ENCODE results near the gene TRPV5. TPM values are rescaled to one million over a fixed set of nuclear protein-coding genes. Genes with fewer than 3 reads are reported as not detected.

TRPV5 gene
- total RNA-seq, 4 donors from 2014 or later, result 0.31 TPM; not detected in 3

DNA sequence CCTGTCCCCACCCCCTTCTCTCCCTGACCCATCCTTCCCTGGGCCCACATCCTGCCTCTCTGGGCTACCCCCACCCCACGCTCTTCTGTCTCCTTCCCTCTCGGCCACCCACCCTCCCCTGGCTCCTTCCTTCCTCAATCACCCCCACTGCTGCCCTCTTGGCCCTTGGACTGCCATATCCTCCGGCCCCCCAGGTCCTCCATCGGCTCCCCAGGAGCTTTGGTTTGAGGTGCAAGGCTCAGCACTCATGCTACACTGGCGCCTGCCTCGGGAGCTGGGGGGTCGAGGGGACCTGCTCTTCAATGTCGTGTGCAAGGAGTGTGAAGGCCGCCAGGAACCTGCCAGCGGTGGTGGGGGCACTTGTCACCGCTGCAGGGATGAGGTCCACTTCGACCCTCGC, 67.8 kb downstream of the TRPV5 start:
- Histone ChIP-seq H3K27ac (no peak overlapping the region), H3K4me1 (no peaks in the 10 kb centered on the region), H3K36me3 (peaks cover 0 to 36% of the 10 kb centered on the region in 2 donors), H3K27me3 (peaks cover 5% of the 10 kb centered on the region), H3K9me3 (no peaks in the 10 kb centered on the region), H3K4me3 (no peak overlapping the region)
- TF ChIP-seq POLR2A (IDR thresholded peaks at IDR 0.05) (no peak), EP300 (IDR thresholded peaks at IDR 0.05) (no peak), POLR2AphosphoS5 (IDR thresholded peaks at IDR 0.05) (no peak)
- TF ChIP-seq, protein P1, sequence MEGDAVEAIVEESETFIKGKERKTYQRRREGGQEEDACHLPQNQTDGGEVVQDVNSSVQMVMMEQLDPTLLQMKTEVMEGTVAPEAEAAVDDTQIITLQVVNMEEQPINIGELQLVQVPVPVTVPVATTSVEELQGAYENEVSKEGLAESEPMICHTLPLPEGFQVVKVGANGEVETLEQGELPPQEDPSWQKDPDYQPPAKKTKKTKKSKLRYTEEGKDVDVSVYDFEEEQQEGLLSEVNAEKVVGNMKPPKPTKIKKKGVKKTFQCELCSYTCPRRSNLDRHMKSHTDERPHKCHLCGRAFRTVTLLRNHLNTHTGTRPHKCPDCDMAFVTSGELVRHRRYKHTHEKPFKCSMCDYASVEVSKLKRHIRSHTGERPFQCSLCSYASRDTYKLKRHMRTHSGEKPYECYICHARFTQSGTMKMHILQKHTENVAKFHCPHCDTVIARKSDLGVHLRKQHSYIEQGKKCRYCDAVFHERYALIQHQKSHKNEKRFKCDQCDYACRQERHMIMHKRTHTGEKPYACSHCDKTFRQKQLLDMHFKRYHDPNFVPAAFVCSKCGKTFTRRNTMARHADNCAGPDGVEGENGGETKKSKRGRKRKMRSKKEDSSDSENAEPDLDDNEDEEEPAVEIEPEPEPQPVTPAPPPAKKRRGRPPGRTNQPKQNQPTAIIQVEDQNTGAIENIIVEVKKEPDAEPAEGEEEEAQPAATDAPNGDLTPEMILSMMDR (IDR thresholded peaks at IDR 0.05), result no peak
- whole genome bisulfite sequencing, 2 donors (ENCODE audit: low coverage in 1 of 2), result 33% methylated on average over 1 of the region's 13 CpGs; no CpG with 5 or more reads in 1 of the 2 donors
- no peak for ATAC-seq

DNA sequence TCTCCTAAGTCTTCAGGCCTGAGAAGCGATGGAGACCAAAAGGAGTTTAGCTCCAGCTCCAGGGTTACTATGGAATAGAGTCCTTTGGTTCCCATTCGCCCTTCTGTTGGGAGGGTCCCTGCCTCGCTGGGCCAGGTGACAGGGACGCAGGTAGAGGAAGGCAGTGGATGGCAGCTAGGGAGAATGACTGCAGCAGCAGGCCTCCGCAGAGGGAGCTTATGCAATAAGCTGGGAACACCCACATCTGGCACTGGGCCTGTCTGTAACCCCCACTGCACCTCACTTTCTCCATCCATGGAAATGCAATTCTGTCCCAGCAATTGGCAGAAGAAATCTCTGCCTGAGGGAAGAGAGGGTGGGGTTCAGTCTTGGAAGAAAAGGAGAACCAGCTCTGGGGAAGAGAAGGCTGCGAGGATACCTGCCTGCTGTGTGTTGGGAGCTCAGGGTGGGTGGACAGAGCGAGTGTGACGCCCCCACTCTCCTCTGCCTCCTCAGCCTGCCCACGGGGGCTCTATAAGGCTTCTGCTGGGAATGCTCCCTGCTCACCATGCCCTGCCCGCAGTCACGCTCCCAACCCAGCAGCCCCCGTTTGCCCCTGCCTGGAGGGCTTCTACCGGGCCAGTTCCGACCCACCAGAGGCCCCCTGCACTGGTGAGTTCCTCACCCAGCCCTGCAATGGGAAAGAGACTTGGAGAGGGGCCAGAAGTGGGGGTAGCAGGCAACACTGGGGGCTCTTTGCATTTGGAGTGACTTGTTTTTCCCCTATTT, 68.4 kb downstream of the TRPV5 start:
- ATAC-seq, result no peak
- WGBS, 2 donors (ENCODE audit: low coverage in 1 of 2), result 50 to 80% methylated on average over 1 to 4 of the region's 14 CpGs
- no peak for TF ChIP-seq POLR2A (IDR thresholded peaks at IDR 0.05)
- TF ChIP-seq, protein P1 (IDR thresholded peaks at IDR 0.05), result no peak
- TF ChIP-seq EP300 (IDR thresholded peaks at IDR 0.05), result no peak
- no peak for TF ChIP-seq POLR2AphosphoS5 (IDR thresholded peaks at IDR 0.05)

DNA sequence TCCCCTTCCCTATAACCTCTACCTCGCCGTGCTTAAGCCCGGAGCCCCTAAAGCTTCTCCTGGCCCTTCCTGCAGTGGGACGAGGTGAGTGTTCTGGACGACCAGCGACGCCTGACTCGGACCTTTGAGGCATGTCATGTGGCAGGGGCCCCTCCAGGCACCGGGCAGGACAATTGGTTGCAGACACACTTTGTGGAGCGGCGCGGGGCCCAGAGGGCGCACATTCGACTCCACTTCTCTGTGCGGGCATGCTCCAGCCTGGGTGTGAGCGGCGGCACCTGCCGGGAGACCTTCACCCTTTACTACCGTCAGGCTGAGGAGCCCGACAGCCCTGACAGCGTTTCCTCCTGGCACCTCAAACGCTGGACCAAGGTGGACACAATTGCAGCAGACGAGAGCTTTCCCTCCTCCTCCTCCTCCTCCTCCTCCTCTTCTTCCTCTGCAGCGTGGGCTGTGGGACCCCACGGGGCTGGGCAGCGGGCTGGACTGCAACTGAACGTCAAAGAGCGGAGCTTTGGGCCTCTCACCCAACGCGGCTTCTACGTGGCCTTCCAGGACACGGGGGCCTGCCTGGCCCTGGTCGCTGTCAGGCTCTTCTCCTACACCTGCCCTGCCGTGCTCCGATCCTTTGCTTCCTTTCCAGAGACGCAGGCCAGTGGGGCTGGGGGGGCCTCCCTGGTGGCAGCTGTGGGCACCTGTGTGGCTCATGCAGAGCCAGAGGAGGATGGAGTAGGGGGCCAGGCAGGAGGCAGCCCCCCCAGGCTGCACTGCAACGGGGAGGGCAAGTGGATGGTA, 69.5 kb downstream of the TRPV5 start:
- Histone ChIP-seq H3K9me3 (no peaks in the 10 kb centered on the region), H3K27me3 (peaks cover 5% of the 10 kb centered on the region), H3K36me3 (peaks cover 0 to 32% of the 10 kb centered on the region in 2 donors), H3K4me3 (no peak overlapping the region), H3K4me1 (no peaks in the 10 kb centered on the region), H3K27ac (no peak overlapping the region)
- ATAC-seq, result no peak
- WGBS, 2 donors (ENCODE audit: low coverage in 1 of 2), result 88% methylated on average over 13 of the region's 37 CpGs; no CpG with 5 or more reads in 1 of the 2 donors
- TF ChIP-seq POLR2AphosphoS5 (IDR thresholded peaks at IDR 0.05), result no peak
- TF ChIP-seq POLR2A (IDR thresholded peaks at IDR 0.05), result no peak
- TF ChIP-seq EP300 (IDR thresholded peaks at IDR 0.05), result no peak
- TF ChIP-seq, protein P1 (IDR thresholded peaks at IDR 0.05), result no peak

More for the DNA sequence above, 68.4 kb downstream of the TRPV5 start:
- H3K27me3 ChIP-seq, result peaks cover 5% of the 10 kb centered on the region
- no peak overlapping the region for H3K4me3 ChIP-seq
- H3K4me1 ChIP-seq, result no peaks in the 10 kb centered on the region
- H3K9me3 ChIP-seq, result no peaks in the 10 kb centered on the region
- no peak overlapping the region for H3K27ac ChIP-seq
- peaks cover 0 to 36% of the 10 kb centered on the region in 2 donors for H3K36me3 ChIP-seq

DNA sequence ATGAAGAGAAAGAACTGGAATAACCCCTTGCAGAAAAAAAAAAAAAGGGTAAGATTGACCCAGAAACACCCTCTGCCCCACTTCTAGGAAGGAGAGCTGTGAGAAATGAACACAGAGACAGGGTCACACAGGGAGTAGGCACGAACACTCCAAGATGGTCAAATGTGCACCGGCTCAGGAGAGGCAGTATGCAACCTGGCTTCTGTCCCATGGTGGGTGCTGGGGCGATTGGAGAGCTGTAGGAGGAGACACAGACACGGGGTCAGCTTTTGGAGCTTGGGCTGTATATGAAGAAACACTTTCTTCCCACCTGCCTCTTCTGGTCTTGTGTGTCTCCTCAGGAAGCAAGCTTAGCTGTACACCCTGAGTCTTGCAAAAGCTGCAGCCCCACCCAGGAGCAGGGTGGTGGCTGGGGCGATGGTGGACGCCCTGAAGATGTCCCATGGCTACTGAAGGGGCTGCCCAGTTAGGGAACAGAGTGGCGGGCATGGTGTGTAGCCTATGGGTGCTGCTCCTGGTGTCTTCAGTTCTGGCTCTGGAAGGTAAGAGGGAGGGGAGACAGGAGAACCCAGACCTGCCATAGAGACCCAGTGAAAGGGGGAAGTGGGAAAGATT, 70.7 kb downstream of the TRPV5 start:
- H3K27ac ChIP-seq, result no peak overlapping the region
- peaks cover 0 to 29% of the 10 kb centered on the region in 2 donors for H3K36me3 ChIP-seq
- no peak overlapping the region for H3K4me3 ChIP-seq
- no peaks in the 10 kb centered on the region for H3K9me3 ChIP-seq
- peaks cover 5% of the 10 kb centered on the region for H3K27me3 ChIP-seq
- 82 to 85% methylated on average over 4 of the region's 7 CpGs for WGBS, 2 donors (ENCODE audit: low coverage in 1 of 2)
- no peak for TF ChIP-seq POLR2A (IDR thresholded peaks at IDR 0.05)
- TF ChIP-seq, protein P1 (IDR thresholded peaks at IDR 0.05), result no peak
- TF ChIP-seq POLR2AphosphoS5 (IDR thresholded peaks at IDR 0.05), result no peak
- TF ChIP-seq EP300 (IDR thresholded peaks at IDR 0.05), result no peak
- H3K4me1 ChIP-seq, result no peaks in the 10 kb centered on the region
- no peak for ATAC-seq
